Nephron progenitor cell (in vitro differentiated cells): ENCODE results near the gene HTR2C.
A peak's percentile ranks its signal among the peaks of the same experiment; 100 is the strongest.

Experiments used
- DNase-seq: peaks from one replicate; pipeline ENCODE4 v3.0.0; 2021
- H3K27ac Mint-ChIP-seq: 2 replicates; pipeline ENCODE4 v1.8.0; 2021; ENCODE audit warnings: mild to moderate bottlenecking, moderate library complexity, mixed read lengths
- H3K27me3 Mint-ChIP-seq: 2 replicates; pipeline ENCODE4 v1.8.0; 2021; ENCODE audit warnings: mild to moderate bottlenecking, low read depth, mixed read lengths; ENCODE audit not compliant: poor library complexity
- H3K36me3 Mint-ChIP-seq: 2 replicates; pipeline ENCODE4 v1.8.0; 2021; ENCODE audit warnings: low read depth, mixed read lengths
- H3K4me1 Mint-ChIP-seq: 2 replicates; pipeline ENCODE4 v1.8.0; 2021; ENCODE audit warnings: mixed read lengths
- H3K4me3 Mint-ChIP-seq: 2 replicates; pipeline ENCODE4 v1.8.0; 2021; ENCODE audit warnings: mild to moderate bottlenecking, moderate library complexity, mixed read lengths
- H3K9me3 Mint-ChIP-seq: 2 replicates; pipeline ENCODE4 v1.8.0; 2021; ENCODE audit warnings: mild to moderate bottlenecking, moderate library complexity, mixed read lengths
- TF ChIP-seq, protein P1 (sequence below): fragments of 200-600 bp; sonication (generic); IDR thresholded peaks from 2 replicates; pipeline ENCODE4 v1.5.0; 2021; ENCODE audit warnings: antibody characterized with exemption

HTR2C gene

DNA sequence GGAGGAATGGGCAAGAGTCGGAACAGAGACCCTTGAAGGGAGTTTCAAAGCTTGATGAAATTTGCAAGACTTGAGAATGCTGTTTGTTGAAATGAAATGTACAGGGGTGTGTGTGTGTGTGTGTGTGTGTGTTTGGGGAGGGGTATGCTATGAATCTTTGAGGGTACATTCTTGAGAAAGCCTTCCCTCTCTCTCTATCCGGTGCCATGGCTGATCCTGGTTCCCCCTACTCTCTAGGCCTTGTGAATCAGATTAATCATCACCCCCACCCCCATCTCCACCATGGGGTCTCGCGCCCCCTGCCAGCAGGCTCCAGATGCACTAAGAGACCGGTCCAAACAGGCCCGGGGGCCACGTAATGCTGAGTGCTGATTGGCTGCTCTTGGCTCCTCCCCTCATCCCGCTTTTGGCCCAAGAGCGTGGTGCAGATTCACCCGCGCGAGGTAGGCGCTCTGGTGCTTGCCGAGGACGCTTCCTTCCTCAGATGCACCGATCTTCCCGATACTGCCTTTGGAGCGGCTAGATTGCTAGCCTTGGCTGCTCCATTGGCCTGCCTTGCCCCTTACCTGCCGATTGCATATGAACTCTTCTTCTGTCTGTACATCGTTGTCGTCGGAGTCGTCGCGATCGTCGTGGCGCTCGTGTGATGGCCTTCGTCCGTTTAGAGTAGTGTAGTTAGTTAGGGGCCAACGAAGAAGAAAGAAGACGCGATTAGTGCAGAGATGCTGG lies at the start of gene HTR2C:
HTR2C (plus strand) TSS at position 441 of the 729 bp plus-strand sequence. CDS start 142,851 bp downstream, outside the sequence.
- Mint-ChIP-seq H3K9me3 (no peaks in the 10 kb centered on the region), H3K27me3 (peaks cover 100% of the 10 kb centered on the region), H3K4me3 (peak within 1 kb of the TSS; percentile 80), H3K27ac (no peak within 1 kb of the TSS), H3K4me1 (peaks cover 39% of the 10 kb centered on the region), H3K36me3 (no peaks in the 10 kb centered on the region)
- DNase-seq = peak; percentile 20
- TF ChIP-seq, protein P1, sequence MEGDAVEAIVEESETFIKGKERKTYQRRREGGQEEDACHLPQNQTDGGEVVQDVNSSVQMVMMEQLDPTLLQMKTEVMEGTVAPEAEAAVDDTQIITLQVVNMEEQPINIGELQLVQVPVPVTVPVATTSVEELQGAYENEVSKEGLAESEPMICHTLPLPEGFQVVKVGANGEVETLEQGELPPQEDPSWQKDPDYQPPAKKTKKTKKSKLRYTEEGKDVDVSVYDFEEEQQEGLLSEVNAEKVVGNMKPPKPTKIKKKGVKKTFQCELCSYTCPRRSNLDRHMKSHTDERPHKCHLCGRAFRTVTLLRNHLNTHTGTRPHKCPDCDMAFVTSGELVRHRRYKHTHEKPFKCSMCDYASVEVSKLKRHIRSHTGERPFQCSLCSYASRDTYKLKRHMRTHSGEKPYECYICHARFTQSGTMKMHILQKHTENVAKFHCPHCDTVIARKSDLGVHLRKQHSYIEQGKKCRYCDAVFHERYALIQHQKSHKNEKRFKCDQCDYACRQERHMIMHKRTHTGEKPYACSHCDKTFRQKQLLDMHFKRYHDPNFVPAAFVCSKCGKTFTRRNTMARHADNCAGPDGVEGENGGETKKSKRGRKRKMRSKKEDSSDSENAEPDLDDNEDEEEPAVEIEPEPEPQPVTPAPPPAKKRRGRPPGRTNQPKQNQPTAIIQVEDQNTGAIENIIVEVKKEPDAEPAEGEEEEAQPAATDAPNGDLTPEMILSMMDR = no peak

DNA sequence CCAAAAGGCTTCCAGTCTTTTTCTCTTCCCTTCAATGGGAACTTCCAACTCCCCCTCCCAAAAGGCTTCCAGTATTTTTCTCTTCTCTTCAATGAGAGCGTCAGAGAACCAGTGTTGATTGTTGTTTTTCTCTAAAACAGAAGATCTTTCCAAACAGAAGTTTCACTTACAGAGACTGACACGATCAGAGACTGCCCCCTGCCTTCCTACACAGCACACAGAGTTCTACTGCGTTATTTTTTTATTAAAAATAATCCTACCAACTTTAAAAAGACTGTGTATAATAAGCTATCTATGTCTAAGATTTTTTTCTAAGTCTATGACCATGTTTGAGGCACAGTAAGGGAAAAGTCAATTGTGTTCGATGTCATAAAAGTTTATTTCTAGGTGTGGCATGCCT lies 3.5 kb upstream of the HTR2C start:
- Mint-ChIP-seq H3K4me3 (no peak overlapping the region), H3K4me1 (peaks cover 36% of the 10 kb centered on the region), H3K9me3 (no peaks in the 10 kb centered on the region), H3K27me3 (peaks cover 80% of the 10 kb centered on the region), H3K27ac (no peak overlapping the region), H3K36me3 (no peaks in the 10 kb centered on the region)
- TF ChIP-seq, protein P1 = peak; percentile 22
- no peak for DNase-seq

DNA sequence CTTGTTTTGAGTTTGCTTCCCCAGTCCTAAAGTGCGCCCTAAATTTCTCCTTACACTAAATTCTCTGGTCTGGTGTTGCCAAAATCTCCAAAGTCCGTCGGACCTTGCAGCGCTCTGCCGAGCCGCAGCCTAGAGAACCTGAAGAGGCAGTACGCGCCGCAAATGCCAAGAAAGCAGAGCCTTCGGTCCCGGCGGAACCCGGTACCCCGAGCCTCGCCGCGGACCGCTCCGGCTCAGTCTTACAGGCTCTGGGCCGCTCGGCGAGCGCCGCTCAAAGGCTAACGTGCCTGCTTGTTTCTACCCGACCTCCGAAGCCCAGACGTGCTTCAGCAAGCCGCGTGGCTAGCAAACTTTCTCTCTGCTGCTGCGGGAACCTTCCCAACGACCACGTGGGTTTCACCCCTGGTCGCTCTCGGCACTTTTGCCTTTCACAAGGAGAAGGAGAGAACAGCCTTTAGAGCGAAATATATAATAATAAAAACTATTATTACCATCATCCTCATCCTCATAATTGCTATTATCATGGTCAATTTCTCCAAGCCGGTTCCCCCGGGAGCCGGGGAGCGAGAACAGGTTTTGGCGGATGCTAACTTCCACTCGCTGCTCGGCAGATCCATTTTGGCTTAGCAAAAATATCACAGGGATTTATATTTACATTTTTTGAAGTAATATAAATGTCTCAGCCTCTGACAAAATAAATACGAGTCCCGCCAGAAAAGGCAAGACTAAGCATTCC lies 2.2 kb upstream of the HTR2C start:
- Mint-ChIP-seq H3K36me3 (no peaks in the 10 kb centered on the region), H3K4me1 (peaks cover 39% of the 10 kb centered on the region), H3K4me3 (peak overlapping the region; percentile 81), H3K27me3 (peaks cover 94% of the 10 kb centered on the region), H3K9me3 (no peaks in the 10 kb centered on the region), H3K27ac (no peak overlapping the region)
- TF ChIP-seq, protein P1 = no peak
- peak; percentile 45 for DNase-seq

DNA sequence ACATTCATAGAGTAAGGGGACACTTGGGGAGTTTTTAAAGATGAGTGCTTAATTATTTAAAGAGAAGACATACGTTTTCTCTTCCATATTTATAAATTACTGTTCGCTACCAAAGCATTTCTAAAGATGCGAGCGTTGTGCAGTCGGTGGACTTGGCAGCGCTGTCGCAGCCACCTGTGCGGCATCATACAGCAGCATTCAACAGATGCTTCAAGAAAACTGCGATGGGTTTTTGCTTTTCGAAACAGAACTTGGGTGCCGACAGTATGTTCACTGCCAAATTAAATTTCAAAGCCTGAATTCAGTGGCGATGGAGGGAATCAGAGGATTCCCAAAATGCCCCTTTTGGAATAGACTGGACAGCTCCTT lies 1.6 kb upstream of the HTR2C start:
- no peaks in the 10 kb centered on the region for H3K36me3 Mint-ChIP-seq
- DNase-seq = no peak
- H3K27me3 Mint-ChIP-seq = peaks cover 99% of the 10 kb centered on the region
- H3K9me3 Mint-ChIP-seq = no peaks in the 10 kb centered on the region
- TF ChIP-seq, protein P1 = no peak
- H3K4me3 Mint-ChIP-seq = peak overlapping the region; percentile 81
- H3K4me1 Mint-ChIP-seq = peaks cover 39% of the 10 kb centered on the region
- no peak overlapping the region for H3K27ac Mint-ChIP-seq

DNA sequence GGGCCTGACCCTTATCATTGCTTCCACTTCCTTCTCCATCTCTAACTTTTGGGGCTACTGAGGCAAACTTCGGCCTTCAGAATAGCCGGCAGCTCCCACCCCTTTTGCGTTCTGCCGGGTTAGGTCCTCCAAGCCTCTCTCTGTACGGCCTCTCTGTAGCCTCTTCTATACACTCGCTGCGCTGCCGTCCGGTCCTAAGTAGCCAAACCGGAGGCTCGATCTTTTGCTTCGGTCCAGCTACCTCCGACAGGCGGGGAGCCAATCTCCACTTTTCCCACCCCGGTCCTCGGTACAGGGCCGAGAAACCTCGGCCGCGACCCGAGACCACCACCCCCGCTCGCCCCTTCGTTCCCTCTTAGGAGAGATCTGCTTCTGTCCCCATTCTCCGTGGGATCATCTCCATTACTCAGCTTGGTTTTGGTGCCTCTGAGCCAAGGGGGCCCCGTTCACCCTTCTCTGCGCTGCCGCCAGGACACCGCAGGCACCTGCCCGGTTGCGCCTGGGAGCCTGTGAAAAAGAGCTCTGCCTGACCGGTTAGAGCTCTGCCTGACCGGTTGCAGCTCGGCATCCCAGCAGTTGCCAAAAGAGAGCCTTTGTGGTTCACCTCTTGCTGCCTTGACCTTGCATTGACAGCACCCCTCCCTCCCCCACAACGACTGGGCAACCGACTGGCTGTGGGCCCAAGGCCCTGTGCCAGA lies 1.0 kb upstream of the HTR2C start:
- Mint-ChIP-seq H3K9me3 (no peaks in the 10 kb centered on the region), H3K4me3 (peak overlapping the region; percentile 80), H3K27ac (no peak overlapping the region), H3K27me3 (peaks cover 100% of the 10 kb centered on the region), H3K4me1 (peaks cover 39% of the 10 kb centered on the region), H3K36me3 (no peaks in the 10 kb centered on the region)
- TF ChIP-seq, protein P1 = no peak
- peak; percentile 26 for DNase-seq
